GM18867 (cell line): ENCODE measurements around the gene PKP3.
"Not testable (repeated sequence)": the region's sequence is repeated elsewhere in the genome, so short reads cannot be mapped to it uniquely, and the experiment has no call there.

Experiments
- ATAC-seq: cut with Tn5 transposase; IDR thresholded peaks from one replicate; pipeline ENCODE4 v1.9.1; 2021; ENCODE audit warnings: mild to moderate bottlenecking, moderate library complexity; ENCODE audit not compliant: unreplicated experiment

Gene PKP3

GRCh38 chr11:408154-409007 lies 14.4 kb downstream of the PKP3 start:
- no peak for ATAC-seq

- ATAC-seq = no peak
These were observed 15.1 kb downstream of the PKP3 start for GRCh38 chr11:409008-409599.

- ATAC-seq = no peak
These were observed 15.8 kb downstream of the PKP3 start for GRCh38 chr11:409600-410483.

GRCh38 chr11:410711-411110 lies 16.7 kb downstream of the PKP3 start:
- not testable (repeated sequence) for ATAC-seq

GRCh38 chr11:411520-411919 lies 17.5 kb downstream of the PKP3 start:
- not testable (repeated sequence) for ATAC-seq

- no peak for ATAC-seq
These were observed 18.7 kb downstream of the PKP3 start for GRCh38 chr11:412641-413119.

GRCh38 chr11:413120-414081 lies 19.4 kb downstream of the PKP3 start:
- ATAC-seq = no peak

- ATAC-seq = no peak
These were observed 20.4 kb downstream of the PKP3 start for GRCh38 chr11:414318-414857.

GRCh38 chr11:415640-416041 lies 21.6 kb downstream of the PKP3 start:
- no peak for ATAC-seq

GRCh38 chr11:416051-416756 lies 22.2 kb downstream of the PKP3 start:
- no peak for ATAC-seq

- ATAC-seq = no peak
These were observed 23.0 kb downstream of the PKP3 start for GRCh38 chr11:416757-417621.

- ATAC-seq = no peak
These were observed 23.8 kb downstream of the PKP3 start for GRCh38 chr11:417652-418342.

- ATAC-seq = no peak
These were observed 24.6 kb downstream of the PKP3 start for GRCh38 chr11:418343-419247.

GRCh38 chr11:419248-420005 lies 25.4 kb downstream of the PKP3 start:
- ATAC-seq = no peak

GRCh38 chr11:420054-420910 lies 26.3 kb downstream of the PKP3 start:
- ATAC-seq = no peak
